AG10803 (cell line): ENCODE results near the gene MYBPHL.
A peak's percentile ranks its signal among the peaks of the same experiment; 100 is the strongest.

Experiments
- DNase-seq: peaks from one replicate; pipeline ENCODE4 v3.0.0; 2010; ENCODE audit warnings: low read depth
- H3K4me3 ChIP-seq: 2 replicates; pipeline ENCODE4 v1.5.1; 2011; ENCODE audit warnings: mild to moderate bottlenecking, low read length, control low read depth
- CTCF ChIP-seq: conservative IDR thresholded peaks from 2 replicates; pipeline ENCODE4 v1.5.1; 2011; ENCODE audit warnings: mild to moderate bottlenecking, low read length, control low read depth, inconsistent platforms

Gene MYBPHL

GRCh38 chr1:109319114-109319513 lies 12.3 kb upstream of the MYBPHL start:
- no peak overlapping the region for H3K4me3 ChIP-seq
- no peak for TF ChIP-seq CTCF
- DNase-seq: no peak

GRCh38 chr1:109316506-109316905 lies 9.7 kb upstream of the MYBPHL start:
- no peak for TF ChIP-seq CTCF
- H3K4me3 ChIP-seq: no peak overlapping the region
- no peak for DNase-seq

- TF ChIP-seq CTCF: no peak
- H3K4me3 ChIP-seq: no peak overlapping the region
- no peak for DNase-seq
These were observed 8.5 kb upstream of the MYBPHL start for GRCh38 chr1:109315288-109315687.

- DNase-seq: peak; percentile 73
- H3K4me3 ChIP-seq: no peak overlapping the region
- no peak for TF ChIP-seq CTCF
These were observed 8.0 kb upstream of the MYBPHL start for GRCh38 chr1:109314795-109315194.

- H3K4me3 ChIP-seq: no peak overlapping the region
- no peak for TF ChIP-seq CTCF
- DNase-seq: peak; percentile 32
These were observed 6.4 kb upstream of the MYBPHL start for GRCh38 chr1:109312978-109313775.

- DNase-seq: peak; percentile 34
- no peak for TF ChIP-seq CTCF
- no peak overlapping the region for H3K4me3 ChIP-seq
These were observed 5.4 kb upstream of the MYBPHL start for GRCh38 chr1:109312246-109312645.

GRCh38 chr1:109309347-109309746 lies 2.5 kb upstream of the MYBPHL start:
- no peak for TF ChIP-seq CTCF
- no peak for DNase-seq
- H3K4me3 ChIP-seq: no peak overlapping the region
